AG04450 (cell line): ENCODE measurements around the gene SSBP4. TPM values are rescaled to one million over a fixed set of nuclear protein-coding genes. Genes with fewer than 3 reads are reported as not detected.

Source experiments
- CTCF ChIA-PET: fragments of 300-600, 350-600 bp; formaldehyde crosslinking; extraction: SDS; loops from one replicate; lab custom pipeline; 2022; ENCODE audit warnings: antibody characterized with exemption, inconsistent platforms; lab: Charles Lee
- POLR2A ChIA-PET: fragments of 350-600 bp; formaldehyde crosslinking; extraction: SDS; loops from one replicate; lab custom pipeline; 2021; ENCODE audit warnings: antibody characterized with exemption, inconsistent platforms; lab: Yijun Ruan, JAX
- DNase-seq: peaks from one replicate; pipeline ENCODE4 v3.0.0-alpha.2; 2011; ENCODE audit warnings: low read depth, low spot score
- H3K27ac ChIP-seq: one replicate; pipeline ENCODE4 v1.5.1; 2012; ENCODE audit warnings: low read depth, low read length, control low read depth
- H3K27me3 ChIP-seq: one replicate; pipeline ENCODE4 v1.6.0; 2012; ENCODE audit warnings: low read length; ENCODE audit not compliant: control insufficient read depth, insufficient read depth
- H3K4me3 ChIP-seq: 2 replicates; pipeline ENCODE4 v1.5.1; 2011; ENCODE audit warnings: mild to moderate bottlenecking, low read depth, low read length, control low read depth
- H3K9me3 ChIP-seq: 2 replicates; pipeline ENCODE4 v1.5.1; 2012; ENCODE audit warnings: low read length; ENCODE audit not compliant: control insufficient read depth, insufficient read depth
- polyA plus RNA-seq: library from polyadenylated mRNA; depleted of rRNA; stranded (reverse); fragments of >200 nt; gene quantifications from 2 replicates; pipeline ENCODE4 v1.2.3, GENCODE V29; 2011
- TF ChIP-seq, protein P1 (sequence below): IDR thresholded peaks from 2 replicates; pipeline ENCODE4 v1.5.1; 2011; ENCODE audit warnings: low read depth, low read length, control low read depth, inconsistent platforms

SSBP4 gene
- polyA plus RNA-seq, 1 experiment = 9.4 TPM

DNA sequence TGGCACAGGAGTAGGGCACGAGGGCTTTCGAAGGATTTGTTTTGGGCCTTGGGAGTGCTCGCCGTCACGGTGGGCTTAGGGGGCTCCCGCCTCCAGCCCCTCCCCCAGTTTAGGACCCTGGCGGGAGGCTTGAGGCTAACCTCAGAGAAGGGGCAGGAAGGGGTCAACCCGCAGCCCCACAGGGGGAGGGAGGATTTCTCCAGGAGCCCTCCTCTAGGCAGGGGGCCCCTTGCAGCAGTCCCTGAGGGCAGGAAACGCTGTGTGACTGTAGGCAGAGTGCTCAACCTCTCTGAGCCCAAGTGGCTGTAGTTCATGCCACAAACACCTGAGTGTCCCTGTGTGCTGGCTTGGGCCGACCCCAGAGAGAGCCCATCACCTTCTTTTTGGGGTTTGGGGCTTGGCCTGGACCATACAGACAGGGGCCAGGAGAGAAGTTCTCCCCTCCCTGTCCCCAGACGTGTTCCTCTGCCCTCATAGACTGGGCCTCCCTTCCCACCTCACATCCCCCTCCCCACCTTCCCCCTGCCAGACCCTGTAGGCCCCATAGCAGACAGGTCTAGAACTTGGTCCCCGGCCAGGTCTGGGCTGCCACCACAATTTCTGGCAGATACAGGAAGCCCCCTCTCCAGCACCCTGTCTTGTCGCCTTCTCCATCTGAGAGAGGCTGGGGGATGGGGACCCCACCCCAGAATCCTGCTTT, 10.7 kb downstream of the SSBP4 start:
- TF ChIP-seq, protein P1, sequence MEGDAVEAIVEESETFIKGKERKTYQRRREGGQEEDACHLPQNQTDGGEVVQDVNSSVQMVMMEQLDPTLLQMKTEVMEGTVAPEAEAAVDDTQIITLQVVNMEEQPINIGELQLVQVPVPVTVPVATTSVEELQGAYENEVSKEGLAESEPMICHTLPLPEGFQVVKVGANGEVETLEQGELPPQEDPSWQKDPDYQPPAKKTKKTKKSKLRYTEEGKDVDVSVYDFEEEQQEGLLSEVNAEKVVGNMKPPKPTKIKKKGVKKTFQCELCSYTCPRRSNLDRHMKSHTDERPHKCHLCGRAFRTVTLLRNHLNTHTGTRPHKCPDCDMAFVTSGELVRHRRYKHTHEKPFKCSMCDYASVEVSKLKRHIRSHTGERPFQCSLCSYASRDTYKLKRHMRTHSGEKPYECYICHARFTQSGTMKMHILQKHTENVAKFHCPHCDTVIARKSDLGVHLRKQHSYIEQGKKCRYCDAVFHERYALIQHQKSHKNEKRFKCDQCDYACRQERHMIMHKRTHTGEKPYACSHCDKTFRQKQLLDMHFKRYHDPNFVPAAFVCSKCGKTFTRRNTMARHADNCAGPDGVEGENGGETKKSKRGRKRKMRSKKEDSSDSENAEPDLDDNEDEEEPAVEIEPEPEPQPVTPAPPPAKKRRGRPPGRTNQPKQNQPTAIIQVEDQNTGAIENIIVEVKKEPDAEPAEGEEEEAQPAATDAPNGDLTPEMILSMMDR = no peak
- Histone ChIP-seq H3K27me3 (no peaks in the 10 kb centered on the region), H3K4me3 (no peak overlapping the region), H3K9me3 (peaks cover 1% of the 10 kb centered on the region; the same call in 1 of the 2 replicates), H3K27ac (no peak overlapping the region)
- ChIA-PET CTCF (interaction anchor here (0.6 kb wide), 1 partner anchor 21 kb away, joined by 4 read pairs; no protein-coding TSS in a partner anchor), POLR2A (no interaction called here)
- no peak for DNase-seq

DNA sequence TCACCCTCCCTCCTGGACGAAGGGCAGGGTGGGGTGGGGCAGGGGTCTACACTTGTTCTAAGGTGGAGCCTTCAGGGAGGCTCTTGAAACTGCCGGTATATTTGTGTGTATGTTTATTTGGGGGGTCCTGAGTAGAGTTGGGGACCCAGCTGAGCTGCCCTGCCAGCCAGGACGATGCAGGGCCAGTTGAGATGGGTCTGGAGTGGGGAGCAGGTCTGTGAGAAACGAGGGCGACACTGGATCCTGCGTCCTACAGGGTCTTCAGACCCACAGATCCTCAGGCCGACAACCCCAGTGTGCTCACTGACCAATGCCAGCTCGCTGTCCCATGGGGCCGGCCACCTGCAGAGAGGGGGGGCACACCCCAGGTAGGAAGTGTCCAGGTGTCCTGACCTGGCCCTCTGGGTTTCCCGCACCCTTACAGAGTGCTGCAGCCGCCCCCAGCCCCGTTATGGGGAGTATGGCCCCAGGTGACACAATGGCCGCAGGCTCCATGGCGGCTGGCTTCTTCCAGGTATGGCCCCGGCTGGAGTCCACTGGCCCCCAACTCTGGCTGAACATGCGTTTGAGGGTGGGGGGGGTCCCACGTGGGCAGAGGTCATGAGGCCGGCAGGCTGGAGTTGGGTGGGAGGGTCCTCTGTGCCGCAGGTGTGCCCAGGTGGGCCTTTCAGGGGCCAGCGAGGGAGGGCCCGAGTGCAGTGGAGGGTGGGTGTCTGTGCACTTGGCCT, 11.4 kb downstream of the SSBP4 start:
- POLR2A ChIA-PET = no interaction called here
- DNase-seq = no peak

DNA sequence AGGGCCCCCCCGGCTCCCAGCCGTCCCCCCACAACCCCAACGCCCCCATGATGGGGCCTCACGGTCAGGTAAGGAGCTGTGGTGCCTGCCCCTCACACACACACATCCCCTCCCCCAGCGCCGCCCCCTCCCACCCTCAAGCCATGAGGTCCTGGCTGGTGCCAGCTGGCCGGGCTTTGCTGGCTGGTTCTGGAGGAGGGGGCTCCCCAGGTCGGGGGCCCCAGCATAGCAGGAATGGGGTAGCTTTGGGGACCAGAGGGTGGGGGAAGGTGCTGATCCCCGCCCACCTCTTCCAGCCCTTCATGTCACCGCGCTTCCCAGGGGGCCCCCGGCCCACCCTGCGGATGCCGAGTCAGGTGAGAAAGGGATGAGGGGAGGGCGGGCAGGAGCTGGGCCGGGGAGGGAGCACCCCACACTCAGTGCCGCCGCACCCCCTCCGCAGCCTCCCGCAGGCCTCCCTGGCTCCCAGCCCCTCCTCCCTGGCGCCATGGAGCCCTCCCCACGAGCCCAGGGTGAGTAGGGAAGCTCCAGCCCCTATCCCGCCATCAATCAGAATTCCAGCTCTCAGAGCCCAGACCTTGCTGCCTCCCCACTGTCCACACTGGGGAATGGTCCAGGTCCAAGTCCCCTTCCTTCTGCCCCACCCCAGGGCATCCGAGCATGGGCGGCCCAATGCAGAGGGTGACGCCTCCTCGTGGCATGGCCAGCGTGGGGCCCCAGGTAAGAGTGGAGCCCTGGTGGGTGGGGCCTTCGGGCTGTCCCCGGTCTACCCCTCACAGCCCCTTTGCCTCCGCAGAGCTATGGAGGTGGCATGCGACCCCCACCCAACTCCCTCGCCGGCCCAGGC, 12.4 kb downstream of the SSBP4 start:
- TF ChIP-seq, protein P1 = no peak
- peaks cover 13% of the 10 kb centered on the region; the same call in 1 of the 2 replicates for H3K9me3 ChIP-seq
- POLR2A ChIA-PET = interaction anchor here (0.6 kb wide), 1 partner anchor 70 kb away, joined by 3 read pairs; no protein-coding TSS in a partner anchor
- CTCF ChIA-PET = no interaction called here
- H3K27ac ChIP-seq = no peak overlapping the region
- no peaks in the 10 kb centered on the region for H3K27me3 ChIP-seq
- DNase-seq = no peak
- H3K4me3 ChIP-seq = no peak overlapping the region

More for the DNA sequence above, 11.4 kb downstream of the SSBP4 start:
- CTCF ChIA-PET = interaction anchor here (0.6 kb wide), 1 partner anchor 21 kb away, joined by 4 read pairs; no protein-coding TSS in a partner anchor
- TF ChIP-seq, protein P1 = no peak
- H3K9me3 ChIP-seq = peaks cover 7% of the 10 kb centered on the region; the same call in 1 of the 2 replicates
- no peak overlapping the region for H3K27ac ChIP-seq
- H3K27me3 ChIP-seq = no peaks in the 10 kb centered on the region
- H3K4me3 ChIP-seq = no peak overlapping the region

DNA sequence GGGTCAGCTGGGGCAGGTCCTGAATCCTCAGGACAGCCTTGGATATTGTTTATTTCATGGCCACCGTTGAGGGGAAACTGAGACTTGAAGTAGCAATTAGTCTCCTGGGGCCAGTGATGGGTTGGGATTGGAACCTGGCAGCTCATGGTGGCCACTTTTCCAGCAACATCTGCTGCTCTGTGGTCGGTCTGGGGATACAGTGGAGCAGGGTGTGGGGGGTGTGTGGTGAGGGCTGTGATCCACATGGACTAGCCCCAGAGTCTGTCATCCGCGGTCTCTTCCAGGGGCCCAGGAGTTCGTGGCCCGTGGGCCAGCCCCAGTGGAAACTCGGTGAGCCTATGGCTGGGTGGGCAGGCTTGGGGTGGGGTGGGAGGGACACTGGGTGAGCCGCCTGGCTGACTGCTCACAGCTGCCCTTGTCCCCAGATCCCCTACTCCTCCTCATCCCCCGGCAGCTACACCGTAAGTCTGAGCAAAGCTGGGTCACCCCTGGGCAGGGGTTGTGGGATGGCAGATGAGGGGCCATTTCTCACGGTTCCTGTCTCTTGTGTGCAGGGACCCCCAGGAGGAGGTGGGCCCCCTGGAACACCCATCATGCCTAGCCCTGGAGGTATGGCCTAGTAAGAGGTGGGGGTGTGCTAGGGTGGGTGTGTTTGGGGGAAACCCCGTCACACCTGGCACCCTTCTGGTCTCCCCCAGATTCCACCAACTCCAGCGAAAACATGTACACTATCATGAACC, 13.2 kb downstream of the SSBP4 start:
- H3K9me3 ChIP-seq = peaks cover 13% of the 10 kb centered on the region; the same call in 1 of the 2 replicates
- H3K4me3 ChIP-seq = no peak overlapping the region
- ChIA-PET POLR2A (no interaction called here), CTCF (no interaction called here)
- TF ChIP-seq, protein P1 = no peak
- no peaks in the 10 kb centered on the region for H3K27me3 ChIP-seq
- no peak overlapping the region for H3K27ac ChIP-seq
- DNase-seq = no peak
